ENCODE measurements around the gene SMIM20.
"Not testable (repeated sequence)": the region's sequence is repeated elsewhere in the genome, so short reads cannot be mapped to it uniquely, and the experiment has no call there.

Gene SMIM20

DNA sequence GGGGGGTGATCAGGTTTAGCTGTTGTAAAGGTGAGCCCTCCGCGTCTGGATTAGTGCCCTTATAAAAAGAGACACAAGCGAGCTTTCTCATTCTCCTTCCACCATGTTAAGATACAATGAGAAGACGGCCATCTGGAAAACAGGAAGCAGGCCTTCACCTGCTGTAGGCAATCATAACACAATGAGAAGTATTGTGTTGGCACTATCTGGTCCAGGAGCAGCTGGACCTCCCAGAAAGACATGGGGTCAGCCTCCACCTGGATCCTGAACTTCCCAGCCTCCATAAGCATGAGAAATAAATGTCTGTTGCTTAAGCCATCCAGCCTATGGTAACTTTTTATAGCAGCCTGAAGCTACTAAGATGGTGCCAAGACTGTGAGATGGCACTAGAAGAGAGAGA is 8.6 kb upstream of the SMIM20 start:
- Histone ChIP-seq H2AFZ (ENCODE audit: low read depth, low read length) (no peak overlapping the region), H3K9me3 (ENCODE audit: insufficient read depth, low read length, severe bottlenecking) (no peaks in the 10 kb centered on the region), H3K9ac (ENCODE audit: low read depth, low read length) (no peak overlapping the region), H3K36me3 (ENCODE audit: insufficient read depth, low read length) (no peaks in the 10 kb centered on the region), H3K4me1 (ENCODE audit: insufficient read depth, low read length) (no peaks in the 10 kb centered on the region), H3K27ac (ENCODE audit: low read length) (no peak overlapping the region), H3K4me3 (ENCODE audit: low read depth in 1 of 2, low read length in 2 of 2) (no peak overlapping the region), H3K27me3 (ENCODE audit: insufficient read depth, low read length, poor library complexity) (no peaks in the 10 kb centered on the region), H3K79me2 (ENCODE audit: insufficient read depth, low read length) (no peaks in the 10 kb centered on the region), H4K20me1 (ENCODE audit: insufficient read depth, low read length) (no peaks in the 10 kb centered on the region), H3K4me2 (ENCODE audit: insufficient read depth, low read length) (no peak overlapping the region)
- no peak for DNase-seq
- TF ChIP-seq, protein P1, sequence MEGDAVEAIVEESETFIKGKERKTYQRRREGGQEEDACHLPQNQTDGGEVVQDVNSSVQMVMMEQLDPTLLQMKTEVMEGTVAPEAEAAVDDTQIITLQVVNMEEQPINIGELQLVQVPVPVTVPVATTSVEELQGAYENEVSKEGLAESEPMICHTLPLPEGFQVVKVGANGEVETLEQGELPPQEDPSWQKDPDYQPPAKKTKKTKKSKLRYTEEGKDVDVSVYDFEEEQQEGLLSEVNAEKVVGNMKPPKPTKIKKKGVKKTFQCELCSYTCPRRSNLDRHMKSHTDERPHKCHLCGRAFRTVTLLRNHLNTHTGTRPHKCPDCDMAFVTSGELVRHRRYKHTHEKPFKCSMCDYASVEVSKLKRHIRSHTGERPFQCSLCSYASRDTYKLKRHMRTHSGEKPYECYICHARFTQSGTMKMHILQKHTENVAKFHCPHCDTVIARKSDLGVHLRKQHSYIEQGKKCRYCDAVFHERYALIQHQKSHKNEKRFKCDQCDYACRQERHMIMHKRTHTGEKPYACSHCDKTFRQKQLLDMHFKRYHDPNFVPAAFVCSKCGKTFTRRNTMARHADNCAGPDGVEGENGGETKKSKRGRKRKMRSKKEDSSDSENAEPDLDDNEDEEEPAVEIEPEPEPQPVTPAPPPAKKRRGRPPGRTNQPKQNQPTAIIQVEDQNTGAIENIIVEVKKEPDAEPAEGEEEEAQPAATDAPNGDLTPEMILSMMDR (IDR thresholded peaks at IDR 0.05; ENCODE audit: borderline replicate concordance, extremely low read depth, low read length, poor library complexity, severe bottlenecking), result no peak
- TF ChIP-seq EZH2 (IDR thresholded peaks at IDR 0.05; ENCODE audit: borderline replicate concordance, low read depth, low read length, severe bottlenecking), result no peak
- ATAC-seq (ENCODE audit: insufficient read depth, low read depth), result no peak

DNA sequence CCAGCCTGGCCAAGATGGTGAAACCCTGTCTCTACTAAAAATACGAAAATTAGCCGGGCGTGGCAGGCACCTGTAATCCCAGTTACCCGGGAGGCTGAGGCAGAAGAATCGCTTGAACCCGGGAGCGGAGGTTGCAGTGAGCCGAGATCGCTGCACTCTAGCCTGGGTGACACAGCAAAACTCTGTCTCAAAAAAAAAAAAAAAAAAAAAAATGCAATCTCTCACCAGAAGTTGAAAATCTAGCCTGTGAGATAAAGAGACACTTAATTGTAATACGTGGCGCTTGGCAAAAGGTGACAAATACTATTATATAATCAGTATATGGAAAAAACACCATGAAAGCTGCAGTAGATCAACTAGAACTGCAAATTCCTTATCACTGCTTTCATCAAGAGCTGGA is 7.9 kb upstream of the SMIM20 start:
- not testable (repeated sequence) for H3K4me3 ChIP-seq (ENCODE audit: low read depth in 1 of 2, low read length in 2 of 2); H3K27me3 ChIP-seq (ENCODE audit: insufficient read depth, low read length, poor library complexity); H3K4me2 ChIP-seq (ENCODE audit: insufficient read depth, low read length); H3K79me2 ChIP-seq (ENCODE audit: insufficient read depth, low read length); H3K9me3 ChIP-seq (ENCODE audit: insufficient read depth, low read length, severe bottlenecking); ATAC-seq (ENCODE audit: insufficient read depth, low read depth); DNase-seq; H2AFZ ChIP-seq (ENCODE audit: low read depth, low read length); H3K9ac ChIP-seq (ENCODE audit: low read depth, low read length); H3K27ac ChIP-seq (ENCODE audit: low read length); H3K36me3 ChIP-seq (ENCODE audit: insufficient read depth, low read length); H4K20me1 ChIP-seq (ENCODE audit: insufficient read depth, low read length); H3K4me1 ChIP-seq (ENCODE audit: insufficient read depth, low read length)

DNA sequence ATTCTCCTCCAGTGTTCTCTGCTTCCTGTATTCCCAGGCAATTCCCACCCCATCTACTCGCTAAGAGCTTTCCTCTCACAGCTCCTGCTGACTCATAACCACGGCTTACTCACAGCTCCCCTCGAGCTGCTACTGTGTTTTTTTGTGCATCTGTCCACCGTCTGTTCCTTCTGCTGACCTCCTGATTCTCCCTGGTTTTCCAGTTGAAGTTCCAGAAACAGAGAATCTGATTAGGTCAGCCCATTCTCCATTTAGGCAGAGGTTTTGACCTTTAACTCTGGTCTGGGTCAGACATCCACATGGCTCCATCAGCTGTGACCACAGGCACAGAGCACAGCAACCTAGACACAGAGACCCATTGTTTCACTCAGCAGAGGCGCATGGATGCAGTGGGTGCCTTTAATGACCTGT is 5.5 kb upstream of the SMIM20 start:
- Histone ChIP-seq H3K27ac (ENCODE audit: low read length) (no peak overlapping the region), H3K9ac (ENCODE audit: low read depth, low read length) (no peak overlapping the region), H3K36me3 (ENCODE audit: insufficient read depth, low read length) (no peaks in the 10 kb centered on the region), H3K9me3 (ENCODE audit: insufficient read depth, low read length, severe bottlenecking) (no peaks in the 10 kb centered on the region), H3K4me3 (ENCODE audit: low read depth in 1 of 2, low read length in 2 of 2) (no peak overlapping the region), H3K4me2 (ENCODE audit: insufficient read depth, low read length) (no peak overlapping the region), H3K79me2 (ENCODE audit: insufficient read depth, low read length) (no peaks in the 10 kb centered on the region), H3K4me1 (ENCODE audit: insufficient read depth, low read length) (0 out of 2 replicates have a peak, but pooled peaks cover under 1% of the 10 kb centered on the region), H2AFZ (ENCODE audit: low read depth, low read length) (no peak overlapping the region), H4K20me1 (ENCODE audit: insufficient read depth, low read length) (no peaks in the 10 kb centered on the region), H3K27me3 (ENCODE audit: insufficient read depth, low read length, poor library complexity) (no peaks in the 10 kb centered on the region)
- ATAC-seq (ENCODE audit: insufficient read depth, low read depth), result no peak
- DNase-seq, result no peak
- TF ChIP-seq, protein P1 (IDR thresholded peaks at IDR 0.05; ENCODE audit: borderline replicate concordance, extremely low read depth, low read length, poor library complexity, severe bottlenecking), result no peak
- no peak for TF ChIP-seq EZH2 (IDR thresholded peaks at IDR 0.05; ENCODE audit: borderline replicate concordance, low read depth, low read length, severe bottlenecking)

DNA sequence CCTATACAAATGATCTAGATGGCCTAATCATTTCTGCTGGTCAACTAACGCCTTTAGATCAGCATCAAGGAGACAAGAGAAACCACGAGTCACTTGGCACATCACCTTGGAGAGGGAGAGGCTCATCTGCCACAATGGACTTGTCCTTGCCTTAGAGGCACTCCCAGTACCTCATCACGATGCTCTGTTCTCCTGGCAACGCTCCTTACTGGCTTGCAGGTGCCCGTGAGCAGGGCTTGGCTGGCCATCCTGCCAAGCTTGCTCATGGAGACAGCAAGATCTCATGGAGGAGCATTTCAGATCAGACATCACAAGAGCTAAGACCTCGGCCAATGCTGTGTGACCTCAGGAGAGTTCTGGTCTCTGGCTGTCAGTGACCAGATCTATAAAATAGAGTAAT is 2.7 kb upstream of the SMIM20 start:
- ATAC-seq (ENCODE audit: insufficient read depth, low read depth) (no peak), DNase-seq (no peak)
- H3K36me3 ChIP-seq (ENCODE audit: insufficient read depth, low read length), result no peaks in the 10 kb centered on the region
- no peak overlapping the region for H3K9ac ChIP-seq (ENCODE audit: low read depth, low read length)
- H3K27ac ChIP-seq (ENCODE audit: low read length), result no peak overlapping the region
- H3K4me1 ChIP-seq (ENCODE audit: insufficient read depth, low read length), result peaks cover 17% of the 10 kb centered on the region
- H3K27me3 ChIP-seq (ENCODE audit: insufficient read depth, low read length, poor library complexity), result no peaks in the 10 kb centered on the region
- no peak overlapping the region for H3K4me2 ChIP-seq (ENCODE audit: insufficient read depth, low read length)
- H3K79me2 ChIP-seq (ENCODE audit: insufficient read depth, low read length), result no peaks in the 10 kb centered on the region
- no peaks in the 10 kb centered on the region for H3K9me3 ChIP-seq (ENCODE audit: insufficient read depth, low read length, severe bottlenecking)
- H2AFZ ChIP-seq (ENCODE audit: low read depth, low read length), result no peak overlapping the region
- no peak overlapping the region for H3K4me3 ChIP-seq (ENCODE audit: low read depth in 1 of 2, low read length in 2 of 2)
- no peaks in the 10 kb centered on the region for H4K20me1 ChIP-seq (ENCODE audit: insufficient read depth, low read length)
- TF ChIP-seq, protein P1 (IDR thresholded peaks at IDR 0.05; ENCODE audit: borderline replicate concordance, extremely low read depth, low read length, poor library complexity, severe bottlenecking), result no peak
- no peak for TF ChIP-seq EZH2 (IDR thresholded peaks at IDR 0.05; ENCODE audit: borderline replicate concordance, low read depth, low read length, severe bottlenecking)
